ENCODE data around the gene LMNTD2.

- TF ChIP-seq POLR2A (IDR thresholded peaks at IDR 0.05; ENCODE audit: low read depth, low read length) (no peak), MYC (IDR thresholded peaks at IDR 0.05; ENCODE audit: low read depth, low read length) (no peak), EZH2 (IDR thresholded peaks at IDR 0.05; ENCODE audit: borderline replicate concordance, low read depth, low read length, severe bottlenecking) (no peak), CTCF (IDR thresholded peaks at IDR 0.05; ENCODE audit: extremely low read depth in 1 of 2, insufficient read depth in 1 of 2, low read depth in 1 of 2, low read length in 2 of 2) (no peak)
Observed at GRCh38 chr11:577611-577894, 17.0 kb upstream of the LMNTD2 start.
